ENCODE measurements around the gene SAA2. TPM values are rescaled to one million over a fixed set of nuclear protein-coding genes. Genes with fewer than 3 reads are reported as not detected.
"Not testable (repeated sequence)": the region's sequence is repeated elsewhere in the genome, so short reads cannot be mapped to it uniquely, and the experiment has no call there.

SAA2 gene
- total RNA-seq, 1 donor = 0.43 TPM

DNA sequence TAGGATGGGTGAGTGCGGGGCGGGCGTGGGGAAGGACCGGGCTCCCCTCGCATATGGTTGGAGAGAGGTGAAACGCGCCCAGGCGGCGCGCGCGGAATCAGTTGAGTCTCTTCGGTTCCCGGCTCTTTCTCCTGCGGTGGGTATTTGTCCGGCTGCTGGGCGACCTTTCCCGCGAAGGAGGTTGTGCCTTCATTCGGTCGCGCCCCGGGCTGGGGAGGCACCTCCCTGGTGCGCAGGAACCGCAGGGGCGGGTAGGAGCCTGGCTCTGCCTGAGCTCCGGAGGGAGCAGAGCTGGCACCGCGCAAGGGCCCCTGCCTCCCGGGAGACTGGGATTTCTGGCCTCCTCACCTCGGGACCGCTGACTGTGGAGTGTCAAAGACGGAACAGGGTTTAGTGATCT is 39.4 kb downstream of the SAA2 start:
- DNase-seq (ENCODE audit: low read depth) = no peak
- TF ChIP-seq, protein P1, sequence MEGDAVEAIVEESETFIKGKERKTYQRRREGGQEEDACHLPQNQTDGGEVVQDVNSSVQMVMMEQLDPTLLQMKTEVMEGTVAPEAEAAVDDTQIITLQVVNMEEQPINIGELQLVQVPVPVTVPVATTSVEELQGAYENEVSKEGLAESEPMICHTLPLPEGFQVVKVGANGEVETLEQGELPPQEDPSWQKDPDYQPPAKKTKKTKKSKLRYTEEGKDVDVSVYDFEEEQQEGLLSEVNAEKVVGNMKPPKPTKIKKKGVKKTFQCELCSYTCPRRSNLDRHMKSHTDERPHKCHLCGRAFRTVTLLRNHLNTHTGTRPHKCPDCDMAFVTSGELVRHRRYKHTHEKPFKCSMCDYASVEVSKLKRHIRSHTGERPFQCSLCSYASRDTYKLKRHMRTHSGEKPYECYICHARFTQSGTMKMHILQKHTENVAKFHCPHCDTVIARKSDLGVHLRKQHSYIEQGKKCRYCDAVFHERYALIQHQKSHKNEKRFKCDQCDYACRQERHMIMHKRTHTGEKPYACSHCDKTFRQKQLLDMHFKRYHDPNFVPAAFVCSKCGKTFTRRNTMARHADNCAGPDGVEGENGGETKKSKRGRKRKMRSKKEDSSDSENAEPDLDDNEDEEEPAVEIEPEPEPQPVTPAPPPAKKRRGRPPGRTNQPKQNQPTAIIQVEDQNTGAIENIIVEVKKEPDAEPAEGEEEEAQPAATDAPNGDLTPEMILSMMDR (IDR thresholded peaks at IDR 0.05; ENCODE audit: insufficient read depth, low read depth, low read length) = no peak
- H3K4me3 ChIP-seq (ENCODE audit: low read depth, low read length) = no peak overlapping the region

DNA sequence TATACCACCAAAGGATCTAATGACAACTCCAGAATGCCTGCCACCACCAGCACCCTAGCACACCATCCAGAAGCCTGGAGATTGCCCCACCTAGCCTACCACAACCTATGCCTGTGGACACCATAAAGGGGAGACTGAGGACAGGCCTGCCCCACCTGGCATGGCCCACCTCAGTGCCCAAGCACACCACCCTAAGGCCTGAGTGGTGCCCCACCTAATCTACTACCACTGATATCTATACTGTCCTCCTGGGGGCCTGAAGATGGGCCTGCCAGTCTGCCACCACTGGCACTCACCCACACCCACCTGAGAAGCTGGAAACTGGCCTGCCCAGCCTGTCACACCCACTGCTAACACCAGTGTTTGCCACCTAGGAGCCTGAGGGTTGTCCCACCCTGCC is 43.7 kb downstream of the SAA2 start:
- TF ChIP-seq, protein P1 (IDR thresholded peaks at IDR 0.05; ENCODE audit: insufficient read depth, low read depth, low read length) = no peak
- DNase-seq (ENCODE audit: low read depth) = no peak
- no peak overlapping the region for H3K4me3 ChIP-seq (ENCODE audit: low read depth, low read length)

DNA sequence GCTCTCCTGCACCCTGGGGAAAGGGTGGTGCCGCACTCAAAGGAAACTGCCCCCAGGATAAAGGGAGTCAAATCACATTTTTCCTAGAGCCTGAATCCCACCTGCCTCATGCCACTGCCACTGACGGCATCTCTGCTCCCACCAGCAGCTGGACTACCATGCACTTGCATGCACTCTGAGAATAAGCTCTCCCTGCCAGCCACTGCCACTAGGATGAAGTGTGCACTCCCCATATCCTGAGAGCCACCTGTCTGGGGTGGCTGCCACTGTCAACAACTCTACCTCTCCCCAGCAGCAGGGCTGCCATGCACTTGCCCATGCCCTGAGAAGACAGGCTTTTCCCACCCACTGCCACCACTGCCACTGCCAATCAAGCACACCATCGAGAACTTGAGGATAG is 44.2 kb downstream of the SAA2 start:
- no peak overlapping the region for H3K4me3 ChIP-seq (ENCODE audit: low read depth, low read length)
- TF ChIP-seq, protein P1 (IDR thresholded peaks at IDR 0.05; ENCODE audit: insufficient read depth, low read depth, low read length) = no peak
- no peak for DNase-seq (ENCODE audit: low read depth)

DNA sequence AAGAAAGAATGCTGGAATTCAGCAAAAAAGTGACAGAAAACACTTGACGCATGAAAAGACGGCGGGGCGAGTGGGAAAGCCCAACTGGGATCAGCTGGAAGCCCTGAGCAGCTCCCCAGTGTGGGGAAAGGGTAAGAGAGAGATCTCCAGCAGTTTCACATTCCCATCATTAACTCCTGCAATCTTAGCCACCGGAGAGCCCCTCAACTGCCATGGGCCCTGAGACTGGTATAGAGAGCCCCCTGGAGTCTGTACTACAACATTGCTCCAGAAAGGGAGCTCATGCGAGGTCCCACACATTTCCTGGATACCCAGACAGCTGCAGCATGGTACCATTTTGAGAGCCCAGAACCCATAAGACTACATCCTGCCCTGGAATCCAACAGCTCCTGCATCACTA is 44.7 kb downstream of the SAA2 start:
- DNase-seq (ENCODE audit: low read depth) = peak; percentile 26
- TF ChIP-seq, protein P1 (IDR thresholded peaks at IDR 0.05; ENCODE audit: insufficient read depth, low read depth, low read length) = peak; percentile 65
- no peak overlapping the region for H3K4me3 ChIP-seq (ENCODE audit: low read depth, low read length)

DNA sequence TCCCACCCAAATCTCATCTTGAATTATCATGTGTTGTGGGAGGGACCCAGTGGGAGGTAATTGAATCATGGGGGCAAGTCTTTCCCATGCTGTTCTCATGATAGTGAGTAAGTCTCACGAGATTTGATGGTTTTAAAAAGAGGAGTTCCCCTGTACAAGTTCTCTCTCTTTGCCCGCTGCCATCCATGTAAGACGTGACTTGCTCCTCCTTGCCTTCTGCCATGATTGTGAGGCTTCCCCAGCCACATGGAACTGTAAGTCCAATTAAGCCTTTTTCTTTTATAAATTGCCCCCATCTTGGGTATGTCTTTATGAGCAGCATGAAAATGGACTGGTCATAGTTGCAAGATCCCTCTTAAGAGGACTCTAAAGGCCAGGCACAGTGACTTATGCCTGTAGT is 50.7 kb downstream of the SAA2 start:
- DNase-seq (ENCODE audit: low read depth) = not testable (repeated sequence)

DNA sequence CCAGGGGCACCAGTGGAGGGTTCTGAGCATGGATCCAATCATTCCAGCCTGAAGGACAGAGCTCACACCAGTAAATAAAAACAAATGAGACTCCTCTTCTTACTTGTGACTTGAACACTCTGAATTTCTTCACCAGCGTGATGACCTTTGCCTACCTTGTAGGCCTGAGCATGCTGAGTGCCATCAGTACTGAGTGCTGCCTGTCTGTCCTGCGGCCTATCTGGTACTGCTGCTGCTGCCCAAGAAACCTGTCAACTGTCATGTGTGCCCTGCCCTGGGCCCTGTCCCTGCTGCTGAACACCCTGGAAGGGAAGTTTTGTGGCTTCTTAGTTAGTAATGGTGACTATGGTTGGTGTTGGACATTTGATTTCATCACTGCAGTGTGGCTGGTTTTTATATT is 51.9 kb downstream of the SAA2 start:
- TF ChIP-seq, protein P1 (IDR thresholded peaks at IDR 0.05; ENCODE audit: insufficient read depth, low read depth, low read length) = no peak
- DNase-seq (ENCODE audit: low read depth) = no peak
- H3K4me3 ChIP-seq (ENCODE audit: low read depth, low read length) = no peak overlapping the region

More for the DNA sequence above, 50.7 kb downstream of the SAA2 start:
- H3K4me3 ChIP-seq (ENCODE audit: low read depth, low read length) = not testable (repeated sequence)

Small RNAs within 50 kb of the gene (small RNA-seq; reads per million reads assigned to genes)
- gene RNA5SP333 (not detected), gene RNA5SP334 (not detected)

Other genes with a start within 250 kb of the SAA2 start
- 21.2 and 25.4 TPM in 2 replicates for gene SERGEF, start 235.6 kb downstream of the SAA2 start, total RNA-seq
- gene TPH1, start 202.4 kb downstream of the SAA2 start, total RNA-seq = under 0.01 TPM in 2 replicates
- gene SAAL1, start 142.6 kb downstream of the SAA2 start, total RNA-seq = 17.4 and 18.1 TPM in 2 replicates
- gene MRGPRX3, start 116.1 kb downstream of the SAA2 start, total RNA-seq = not detected in 2 replicates
- gene MRGPRX4, start 75.8 kb downstream of the SAA2 start, total RNA-seq = not detected in 2 replicates
- not detected in 2 replicates for gene SAA4, start 11.9 kb downstream of the SAA2 start, total RNA-seq
- 0.43 TPM in 1 of 2 replicates, not detected in the other for gene SAA1, start 17.6 kb upstream of the SAA2 start, total RNA-seq
- 39.6 and 70.8 TPM in 2 replicates for gene HPS5, start 73.5 kb upstream of the SAA2 start, total RNA-seq
- 92.0 and 101 TPM in 2 replicates for gene GTF2H1, start 73.9 kb upstream of the SAA2 start, total RNA-seq
- gene LDHA, start 145.9 kb upstream of the SAA2 start, total RNA-seq = 497 and 586 TPM in 2 replicates
- 1.3 TPM in 1 of 2 replicates, not detected in the other for gene LDHC, start 163.7 kb upstream of the SAA2 start, total RNA-seq
- gene LDHAL6A, start 207.2 kb upstream of the SAA2 start, total RNA-seq = not detected in 2 replicates